ENCODE data around the gene HECW1. TPM values are rescaled to one million over a fixed set of nuclear protein-coding genes. Genes with fewer than 3 reads are reported as not detected.

The HECW1 gene
- total and polyA plus RNA-seq, 2 experiments from 2014 or later: 2.0 to 4.8 TPM

- no peaks in the 10 kb centered on the region for H4K20me1 ChIP-seq (ENCODE audit: insufficient read depth)
- H3K36me3 ChIP-seq (ENCODE audit: low read depth): no peaks in the 10 kb centered on the region
- TF ChIP-seq EZH2 (IDR thresholded peaks at IDR 0.05; ENCODE audit: insufficient read depth, poor library complexity, severe bottlenecking) (no peak), EZH2phosphoT487 (IDR thresholded peaks at IDR 0.05; ENCODE audit: insufficient read depth, low read depth) (no peak)
- H3K9me3 ChIP-seq (ENCODE audit: low read depth): no peaks in the 10 kb centered on the region
- H3K9me2 ChIP-seq (ENCODE audit: insufficient read depth): no peaks in the 10 kb centered on the region
- H3K4me3 ChIP-seq: no peak overlapping the region
- H3K9ac ChIP-seq: no peak overlapping the region
- no peak overlapping the region for H3K27ac ChIP-seq
- H3K79me2 ChIP-seq (ENCODE audit: insufficient read depth): no peaks in the 10 kb centered on the region
- H3K27me3 ChIP-seq (replicated peaks; ENCODE audit: insufficient read depth): no peaks in the 10 kb centered on the region
- H2AFZ ChIP-seq: no peak overlapping the region
- no peak for DNase-seq
- H3K4me1 ChIP-seq (ENCODE audit: insufficient read depth): peaks cover 34% of the 10 kb centered on the region
- in situ Hi-C loops (cut with MboI): loop anchor here (25.0 kb wide), 1 partner anchor 251 kb away; no protein-coding TSS in a partner anchor
- H3F3A ChIP-seq (ENCODE audit: insufficient read depth): peaks cover 21% of the 10 kb centered on the region
- 74% methylated on average over 5 of the region's 5 CpGs for WGBS, 2 experiments (ENCODE audit: low coverage in 1 of 2, low lambda C conversion rate in 2 of 2, missing lambda C conversion rate in 2 of 2)
- no peak overlapping the region for H3K4me2 ChIP-seq (ENCODE audit: unreplicated experiment)
These were observed 349.0 kb downstream of the HECW1 start for GRCh38 chr7:43461349-43462024.

- no peaks in the 10 kb centered on the region for H3K9me3 ChIP-seq (ENCODE audit: low read depth)
- WGBS, 2 experiments (ENCODE audit: low coverage in 1 of 2, low lambda C conversion rate in 2 of 2, missing lambda C conversion rate in 2 of 2): 27 to 29% methylated on average over 1 of the region's 1 CpG
- peaks cover 29% of the 10 kb centered on the region for H3F3A ChIP-seq (ENCODE audit: insufficient read depth)
- H3K9ac ChIP-seq: peak overlapping the region; percentile 42
- H2AFZ ChIP-seq: peak overlapping the region; percentile 60; the same call in 1 of the 2 replicates
- no peaks in the 10 kb centered on the region for H3K79me2 ChIP-seq (ENCODE audit: insufficient read depth)
- no peaks in the 10 kb centered on the region for H3K36me3 ChIP-seq (ENCODE audit: low read depth)
- in situ Hi-C loops (cut with MboI): loop anchor here (25.0 kb wide), 1 partner anchor 249 kb away; no protein-coding TSS in a partner anchor
- H3K27me3 ChIP-seq (replicated peaks; ENCODE audit: insufficient read depth): no peaks in the 10 kb centered on the region
- H3K27ac ChIP-seq: peak overlapping the region; percentile 50
- peak overlapping the region; percentile 70 for H3K4me2 ChIP-seq (ENCODE audit: unreplicated experiment)
- no peaks in the 10 kb centered on the region for H3K9me2 ChIP-seq (ENCODE audit: insufficient read depth)
- DNase-seq: peak; percentile 61
- H4K20me1 ChIP-seq (ENCODE audit: insufficient read depth): no peaks in the 10 kb centered on the region
- H3K4me1 ChIP-seq (ENCODE audit: insufficient read depth): peaks cover 46% of the 10 kb centered on the region
- no peak for TF ChIP-seq EZH2phosphoT487 (IDR thresholded peaks at IDR 0.05; ENCODE audit: insufficient read depth, low read depth)
- TF ChIP-seq EZH2 (IDR thresholded peaks at IDR 0.05; ENCODE audit: insufficient read depth, poor library complexity, severe bottlenecking): no peak
- peak overlapping the region; percentile 55 for H3K4me3 ChIP-seq
These were observed 350.4 kb downstream of the HECW1 start for GRCh38 chr7:43462836-43463235.

GRCh38 chr7:43463401-43463980 is 351.0 kb downstream of the HECW1 start:
- no peaks in the 10 kb centered on the region for H3K27me3 ChIP-seq (replicated peaks; ENCODE audit: insufficient read depth)
- DNase-seq: peak; percentile 83
- H3K79me2 ChIP-seq (ENCODE audit: insufficient read depth): no peaks in the 10 kb centered on the region
- in situ Hi-C loops (cut with MboI): loop anchor here (25.0 kb wide), 1 partner anchor 249 kb away; no protein-coding TSS in a partner anchor
- H3K4me2 ChIP-seq (ENCODE audit: unreplicated experiment): peak overlapping the region; percentile 70
- H4K20me1 ChIP-seq (ENCODE audit: insufficient read depth): no peaks in the 10 kb centered on the region
- 3 to 10% methylated on average over 8 of the region's 8 CpGs for WGBS, 2 experiments (ENCODE audit: low coverage in 1 of 2, low lambda C conversion rate in 2 of 2, missing lambda C conversion rate in 2 of 2)
- no peaks in the 10 kb centered on the region for H3K36me3 ChIP-seq (ENCODE audit: low read depth)
- peak overlapping the region; percentile 42 for H3K9ac ChIP-seq
- peaks cover 29% of the 10 kb centered on the region for H3F3A ChIP-seq (ENCODE audit: insufficient read depth)
- H3K4me3 ChIP-seq: peak overlapping the region; percentile 55
- TF ChIP-seq EZH2 (IDR thresholded peaks at IDR 0.05; ENCODE audit: insufficient read depth, poor library complexity, severe bottlenecking): no peak
- no peak for TF ChIP-seq EZH2phosphoT487 (IDR thresholded peaks at IDR 0.05; ENCODE audit: insufficient read depth, low read depth)
- H3K4me1 ChIP-seq (ENCODE audit: insufficient read depth): peaks cover 49% of the 10 kb centered on the region
- no peaks in the 10 kb centered on the region for H3K9me2 ChIP-seq (ENCODE audit: insufficient read depth)
- H2AFZ ChIP-seq: peak overlapping the region; percentile 60
- H3K9me3 ChIP-seq (ENCODE audit: low read depth): no peaks in the 10 kb centered on the region
- peak overlapping the region; percentile 50 for H3K27ac ChIP-seq

DNA sequence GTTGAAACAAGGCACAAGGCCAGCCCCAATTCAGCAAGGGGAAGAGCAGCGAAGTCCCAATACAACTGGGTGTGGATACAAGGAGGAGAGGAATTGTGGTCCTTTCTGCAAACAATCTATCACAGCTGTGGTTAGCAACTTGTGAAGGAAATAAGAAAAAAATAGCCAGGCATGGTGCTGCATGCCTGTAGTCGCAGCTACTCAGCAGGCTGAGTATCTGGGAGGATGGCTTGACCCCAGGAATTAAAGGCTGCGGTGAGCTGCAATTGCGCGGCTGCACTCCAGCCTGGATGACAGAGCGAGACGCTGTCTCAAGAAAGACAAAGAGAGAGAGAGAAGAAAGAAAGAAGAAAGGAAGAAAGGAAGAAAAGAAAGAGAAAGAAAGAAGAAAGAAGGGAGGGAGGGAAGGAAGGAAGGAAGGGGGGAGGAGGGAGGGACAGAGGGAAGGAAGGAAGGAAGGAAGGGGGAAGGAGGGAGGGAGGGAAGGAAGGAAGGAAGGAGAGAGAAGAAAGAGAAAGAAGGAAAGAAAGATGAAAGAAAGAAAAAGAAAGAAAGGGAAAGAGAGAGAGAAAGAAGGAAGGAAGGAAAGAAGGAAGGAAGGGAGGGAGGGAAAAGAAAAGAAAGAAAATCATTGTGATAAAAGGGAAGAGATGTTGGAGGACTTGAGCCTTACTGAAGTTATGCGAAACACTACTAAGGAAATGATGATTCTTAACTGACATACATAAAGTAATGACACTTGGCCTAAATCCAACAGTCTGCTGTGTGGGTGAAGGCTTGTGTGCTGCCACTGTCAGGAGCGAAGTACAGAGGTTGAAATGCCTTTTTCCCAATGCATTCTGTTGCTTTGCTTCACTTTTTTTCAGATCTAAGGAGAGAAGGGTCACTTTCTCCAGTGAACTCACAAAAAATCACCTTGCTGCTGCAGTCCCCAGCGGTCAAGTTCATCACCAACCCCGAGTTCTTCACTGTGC is 353.4 kb downstream of the HECW1 start:
- H3K27me3 ChIP-seq (replicated peaks; ENCODE audit: insufficient read depth): no peaks in the 10 kb centered on the region
- H3K9ac ChIP-seq: no peak overlapping the region
- H3K4me3 ChIP-seq: no peak overlapping the region; the same call in 1 of the 2 replicates
- peak; percentile 50 for DNase-seq
- H3K4me2 ChIP-seq (ENCODE audit: unreplicated experiment): peak overlapping the region; percentile 43
- no peaks in the 10 kb centered on the region for H3K36me3 ChIP-seq (ENCODE audit: low read depth)
- H3K9me2 ChIP-seq (ENCODE audit: insufficient read depth): no peaks in the 10 kb centered on the region
- 0 out of 2 replicates have a peak overlapping the region, but pooled peaks have one; percentile 22 for H2AFZ ChIP-seq
- peaks cover 29% of the 10 kb centered on the region for H3F3A ChIP-seq (ENCODE audit: insufficient read depth)
- in situ Hi-C loops (cut with MboI): loop anchor here (25.0 kb wide), 1 partner anchor 246 kb away; no protein-coding TSS in a partner anchor
- H3K79me2 ChIP-seq (ENCODE audit: insufficient read depth): no peaks in the 10 kb centered on the region
- H3K9me3 ChIP-seq (ENCODE audit: low read depth): no peaks in the 10 kb centered on the region
- 55% methylated on average over 11 of the region's 11 CpGs for WGBS, 2 experiments (ENCODE audit: low coverage in 1 of 2, low lambda C conversion rate in 2 of 2, missing lambda C conversion rate in 2 of 2)
- H3K4me1 ChIP-seq (ENCODE audit: insufficient read depth): peaks cover 49% of the 10 kb centered on the region
- no peak for TF ChIP-seq EZH2phosphoT487 (IDR thresholded peaks at IDR 0.05; ENCODE audit: insufficient read depth, low read depth)
- TF ChIP-seq EZH2 (IDR thresholded peaks at IDR 0.05; ENCODE audit: insufficient read depth, poor library complexity, severe bottlenecking): no peak
- H3K27ac ChIP-seq: peak overlapping the region; percentile 5; the same call in 1 of the 2 replicates
- H4K20me1 ChIP-seq (ENCODE audit: insufficient read depth): no peaks in the 10 kb centered on the region
